Ovary (tissue), 3 donors: Measurements from ENCODE around the gene KCNH6.

Experiments used
- CTCF ChIP-seq, 3 donors: fragments of 450-650 bp in 2 of 3; fragments of 200-600 bp in 1 of 3; IDR thresholded peaks; one replicate each; pipeline versions ENCODE4 v1.5.1 to v1.8.0; 2016 to 2022; ENCODE audit warnings: antibody characterized with exemption in 3 of 3, mild to moderate bottlenecking in 1 of 3
- POLR2A ChIP-seq: fragments of 450-650 bp; IDR thresholded peaks from one replicate; pipeline ENCODE4 v1.6.1; 2017; ENCODE audit warnings: antibody characterized with exemption, mild to moderate bottlenecking, moderate library complexity
- donor health status: DM: no; HTN: no; CAD: no.

- TF ChIP-seq CTCF (IDR thresholded peaks at IDR 0.05), result no peak
- no peak for TF ChIP-seq POLR2A
Observed at GRCh38 chr17:63573634-63574033, 50.5 kb downstream of the KCNH6 start.
